Measurements from ENCODE around the gene CNP.

The CNP gene

GRCh38 chr17:42025191-42025579, 58.6 kb downstream of the CNP start:
- DNase-seq = peak in 1 of 10 donors; percentile 55

GRCh38 chr17:42025936-42026335, 59.3 kb downstream of the CNP start:
- intact Hi-C loops (cut with DNase I) = loop anchor here (1.0 kb wide), 2 partner anchors 75 to 90 kb away; no protein-coding TSS in a partner anchor
- DNase-seq = peak in 1 of 10 donors; percentile 52

More at GRCh38 chr17:42025191-42025579, 58.6 kb downstream of the CNP start:
- intact Hi-C loops (cut with DNase I) = loop anchor here (1.0 kb wide), 2 partner anchors 76 to 91 kb away; no protein-coding TSS in a partner anchor

GRCh38 chr17:42026857-42027589, 60.4 kb downstream of the CNP start:
- DNase-seq = peak in 2 of 10 donors; percentile 66 to 72
- intact Hi-C loops (cut with DNase I) = no loop called here

Data from posterior cingulate gyrus (tissue), 11 donors.